Natural killer cell treated with Interleukin-12 subunit alpha and Interleukin-12 subunit beta and Interleukin-15 and Interleukin-18, amount 100 ng/mL, for 72 hours (primary cell): ENCODE measurements around the gene FBXO36. TPM values are rescaled to one million over a fixed set of nuclear protein-coding genes. Genes with fewer than 3 reads are reported as not detected.

Experiments
- ATAC-seq, 2 donors: fragments of 150-1000 bp; cut with Tn5 transposase in 1 of 2; sonication (Bioruptor Pico), chemical (Tn5 transposase) in 1 of 2; 2 replicates each; pipeline ENCODE4 v1.10.0; 2021
- DNase-seq: peaks from one replicate; pipeline ENCODE4 v3.0.0; 2022; ENCODE audit warnings: low spot score
- H3K27ac Mint-ChIP-seq, 2 donors: 1 replicate in 1 of 2; 2 replicates in 1 of 2; pipeline ENCODE4 v1.8.0; 2022; ENCODE audit warnings: mixed read lengths in 2 of 2, mild to moderate bottlenecking in 1 of 2, moderate library complexity in 1 of 2
- H3K27me3 Mint-ChIP-seq, 2 donors: 1 replicate in 1 of 2; 2 replicates in 1 of 2; pipeline ENCODE4 v1.8.0; 2022; ENCODE audit warnings: mixed read lengths in 2 of 2
- H3K36me3 Mint-ChIP-seq: one replicate; pipeline ENCODE4 v1.8.0; 2022; ENCODE audit warnings: mixed read lengths
- H3K4me1 Mint-ChIP-seq, 2 donors: 1 replicate in 1 of 2; 2 replicates in 1 of 2; pipeline ENCODE4 v1.8.0; 2022; ENCODE audit warnings: low read depth in 2 of 2, mixed read lengths in 2 of 2, mild to moderate bottlenecking in 1 of 2
- H3K4me3 Mint-ChIP-seq: one replicate; pipeline ENCODE4 v1.8.0; 2022; ENCODE audit warnings: mixed read lengths
- H3K9me3 Mint-ChIP-seq: 2 replicates; pipeline ENCODE4 v1.8.0; 2022; ENCODE audit warnings: mixed read lengths
- total RNA-seq, 2 donors: library from RNA; stranded (reverse); gene quantifications; one replicate each; pipeline ENCODE4 v1.2.3, GENCODE V29; 2022

The FBXO36 gene
- total RNA-seq, 2 donors from 2014 or later, result 0.36 to 0.67 TPM

GRCh38 chr2:230060672-230061293 lies 138.5 kb downstream of the FBXO36 start:
- no peak overlapping the region for H3K4me3 Mint-ChIP-seq
- peaks cover 7 to 19% of the 10 kb centered on the region in 2 donors for H3K27me3 Mint-ChIP-seq
- H3K36me3 Mint-ChIP-seq, result no peaks in the 10 kb centered on the region
- no peak overlapping the region for H3K27ac Mint-ChIP-seq
- no peaks in the 10 kb centered on the region for H3K9me3 Mint-ChIP-seq
- H3K4me1 Mint-ChIP-seq, result no peaks in the 10 kb centered on the region
- DNase-seq (no peak), ATAC-seq (no peak)

Other genes with a start within 250 kb of the FBXO36 start
- under 1 TPM in 1 of 2 donors, not detected in 1; 0.14 TPM for gene DNER, start 207.9 kb upstream of the FBXO36 start, total RNA-seq
- gene TRIP12, start 494 bp upstream of the FBXO36 start, total RNA-seq, result 100 to 1,000 TPM; 262 to 350 TPM
- gene SLC16A14, start 146.4 kb downstream of the FBXO36 start, total RNA-seq, result under 1 TPM in 1 of 2 donors, not detected in 1; 1.00 TPM